GM18873 (cell line): Measurements from ENCODE around the gene HMCN2.
"Not testable (repeated sequence)": the region's sequence is repeated elsewhere in the genome, so short reads cannot be mapped to it uniquely, and the experiment has no call there.

Experiments used
- ATAC-seq: cut with Tn5 transposase; IDR thresholded peaks from one replicate; pipeline ENCODE4 v1.9.1; 2021; ENCODE audit warnings: mild to moderate bottlenecking, moderate library complexity, moderate number of reproducible peaks; ENCODE audit not compliant: unreplicated experiment, low FRiP score

HMCN2 gene

GRCh38 chr9:130263601-130264413 is 1.8 kb upstream of the HMCN2 start:
- ATAC-seq: no peak

DNA sequence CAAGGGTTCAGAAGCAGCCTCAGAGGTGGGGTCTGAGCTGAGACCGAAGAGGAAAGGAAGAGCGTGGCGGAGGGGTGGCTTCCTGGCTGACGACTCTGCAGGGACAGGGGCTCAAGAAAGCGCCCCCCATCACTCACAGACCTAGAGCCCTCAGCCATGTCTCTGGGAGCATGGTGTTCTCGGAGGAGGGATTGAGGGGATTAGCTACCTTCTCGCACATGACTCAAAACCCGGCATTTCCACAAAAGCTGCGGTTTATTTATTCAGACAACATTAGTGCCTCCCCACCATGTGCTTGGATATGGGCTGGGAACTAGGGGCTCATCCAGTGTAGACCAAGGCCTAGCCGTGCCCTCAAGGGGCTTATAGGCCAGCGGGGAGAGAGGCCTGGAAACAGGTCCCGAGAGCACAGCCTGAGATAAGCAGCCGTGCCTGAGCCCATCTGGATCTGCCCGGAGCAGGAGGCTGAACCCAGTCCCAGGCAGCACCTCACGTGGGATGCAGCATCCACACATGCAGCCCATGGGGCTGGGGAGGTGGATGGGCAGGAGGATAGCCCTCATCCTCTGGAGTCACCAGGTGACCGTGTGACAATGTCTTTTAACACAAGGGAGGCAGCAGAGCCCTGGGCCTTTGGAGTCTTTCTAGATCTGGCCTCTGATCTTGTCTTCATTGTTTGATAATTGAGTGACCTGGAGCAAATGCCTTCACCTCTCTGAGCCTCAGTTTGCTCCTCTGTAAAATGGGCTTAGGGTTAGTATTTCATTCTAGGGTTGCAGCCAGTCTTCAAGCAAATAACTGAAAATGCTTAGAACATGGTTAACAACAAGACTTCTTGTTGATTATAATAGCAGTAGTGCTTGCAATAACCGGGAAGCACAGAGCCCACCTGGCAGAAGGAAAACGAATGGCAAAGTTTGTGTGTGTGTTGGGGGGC is 878 bp upstream of the HMCN2 start:
- no peak for ATAC-seq

GRCh38 chr9:130266236-130267098 is 907 bp downstream of the HMCN2 start:
- ATAC-seq: no peak

GRCh38 chr9:130267930-130268329 is 2.4 kb downstream of the HMCN2 start:
- ATAC-seq: no peak

DNA sequence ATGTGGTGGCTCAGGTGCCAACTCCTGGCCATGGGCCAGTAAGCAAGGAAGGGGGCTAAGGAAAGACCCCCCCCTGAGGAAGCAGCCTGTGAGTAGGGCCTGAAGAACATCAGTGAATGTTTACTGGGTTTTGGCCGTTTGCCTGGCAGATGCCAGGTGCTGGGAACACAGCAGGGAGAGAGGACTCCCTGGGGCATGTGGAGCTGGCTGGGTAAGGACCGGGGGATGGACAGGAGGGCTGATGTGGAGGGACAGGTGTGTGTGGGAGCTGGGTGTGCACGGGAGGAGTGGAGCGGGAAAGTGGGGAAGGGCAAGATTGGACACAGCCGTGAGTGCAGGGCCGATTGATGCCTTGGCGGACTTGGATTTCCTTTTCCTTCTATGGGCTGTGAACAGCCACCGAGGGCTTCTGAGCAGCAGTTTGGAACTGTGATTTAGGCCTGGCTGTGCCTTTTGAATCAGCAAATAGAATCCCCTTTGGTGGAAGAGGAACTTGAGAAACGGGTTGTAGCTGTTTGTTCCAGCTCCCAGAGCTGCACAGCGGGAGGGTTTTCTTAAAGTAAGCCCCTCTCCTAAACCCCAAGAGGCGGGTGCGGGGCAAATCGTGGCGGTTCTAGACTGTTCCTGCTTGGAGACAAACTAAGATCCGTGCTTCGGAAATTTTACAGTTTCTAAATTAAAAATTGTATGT is 3.1 kb downstream of the HMCN2 start:
- no peak for ATAC-seq

DNA sequence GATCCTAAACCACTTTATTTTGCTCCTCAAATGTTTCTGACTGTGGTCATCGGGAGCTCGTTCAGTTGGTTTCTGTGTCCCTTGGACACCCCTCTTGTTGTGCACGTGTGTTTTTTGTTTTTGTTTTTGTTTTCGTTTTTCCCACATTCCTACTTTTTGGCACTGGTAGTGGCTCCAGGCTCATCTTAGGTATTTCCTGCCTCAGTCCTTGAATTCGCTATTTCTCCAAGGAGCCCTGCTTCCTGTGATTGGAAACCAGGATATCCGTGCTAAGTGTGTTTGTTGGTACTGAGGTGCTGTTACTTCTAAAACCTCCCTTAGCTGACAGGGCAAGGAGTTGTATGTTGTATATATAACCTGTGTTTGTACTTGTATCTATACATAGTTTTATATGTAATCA is 5.9 kb downstream of the HMCN2 start:
- ATAC-seq: no peak

DNA sequence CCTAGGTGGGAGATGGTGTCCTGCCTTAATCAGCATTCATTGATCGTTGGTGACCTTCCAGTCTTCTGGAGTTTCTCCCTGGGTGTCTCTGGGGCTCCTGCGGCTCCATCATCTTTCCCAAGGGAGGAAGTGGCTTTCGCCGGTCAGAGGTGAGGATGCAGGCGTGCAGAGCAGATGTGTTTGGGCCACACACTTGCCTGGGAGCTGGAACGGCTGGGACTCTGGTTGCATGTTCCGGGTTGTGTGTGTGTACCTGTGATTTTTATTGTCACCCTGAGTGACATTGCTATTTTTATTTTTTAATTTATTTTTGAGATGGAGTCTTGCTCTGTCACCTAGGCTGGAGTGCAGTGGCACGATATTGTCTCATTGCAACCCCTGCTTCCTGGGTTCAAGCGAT is 9.6 kb downstream of the HMCN2 start:
- ATAC-seq: no peak

DNA sequence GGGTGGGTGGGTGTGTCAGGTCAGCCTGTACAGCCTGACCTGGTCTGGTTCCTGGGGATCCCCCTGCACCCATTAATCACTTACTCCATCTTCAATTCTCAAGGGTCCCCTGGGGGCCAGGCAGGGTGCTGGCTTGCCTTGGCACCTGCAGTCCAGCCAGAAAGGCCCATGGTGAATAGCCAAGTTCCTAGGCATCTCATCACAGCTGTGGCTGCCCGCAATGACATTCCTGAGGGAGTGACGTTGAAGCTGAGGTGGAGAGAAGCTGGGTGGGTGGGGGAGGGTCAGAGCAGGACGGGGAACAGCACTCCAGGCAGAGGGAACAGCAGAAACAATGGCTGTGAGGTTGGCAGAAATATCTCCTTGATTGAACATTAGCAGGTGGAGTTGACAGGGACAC is 10.6 kb downstream of the HMCN2 start:
- no peak for ATAC-seq

DNA sequence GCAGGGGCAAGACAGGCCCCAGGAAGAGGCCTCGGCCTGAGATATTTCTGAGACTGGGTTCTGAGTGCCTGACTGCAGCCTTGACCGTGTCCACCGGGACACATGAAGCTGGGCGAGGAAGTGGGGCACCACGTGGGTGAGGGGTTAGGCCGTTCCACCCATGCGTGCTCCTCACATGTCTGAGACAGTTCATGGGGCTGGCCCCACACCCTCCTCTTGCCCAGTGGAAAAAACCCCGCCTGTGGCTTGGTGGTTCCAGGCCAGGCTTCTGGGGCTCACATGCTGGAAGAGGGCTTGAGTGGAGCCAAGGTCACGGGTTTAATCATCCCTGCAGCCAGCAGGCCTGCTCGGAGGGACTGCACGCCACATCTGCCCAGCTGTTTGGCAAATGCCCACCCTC is 11.4 kb downstream of the HMCN2 start:
- no peak for ATAC-seq

- ATAC-seq: not testable (repeated sequence)
Measured at GRCh38 chr9:130277525-130277924, 12.0 kb downstream of the HMCN2 start.

DNA sequence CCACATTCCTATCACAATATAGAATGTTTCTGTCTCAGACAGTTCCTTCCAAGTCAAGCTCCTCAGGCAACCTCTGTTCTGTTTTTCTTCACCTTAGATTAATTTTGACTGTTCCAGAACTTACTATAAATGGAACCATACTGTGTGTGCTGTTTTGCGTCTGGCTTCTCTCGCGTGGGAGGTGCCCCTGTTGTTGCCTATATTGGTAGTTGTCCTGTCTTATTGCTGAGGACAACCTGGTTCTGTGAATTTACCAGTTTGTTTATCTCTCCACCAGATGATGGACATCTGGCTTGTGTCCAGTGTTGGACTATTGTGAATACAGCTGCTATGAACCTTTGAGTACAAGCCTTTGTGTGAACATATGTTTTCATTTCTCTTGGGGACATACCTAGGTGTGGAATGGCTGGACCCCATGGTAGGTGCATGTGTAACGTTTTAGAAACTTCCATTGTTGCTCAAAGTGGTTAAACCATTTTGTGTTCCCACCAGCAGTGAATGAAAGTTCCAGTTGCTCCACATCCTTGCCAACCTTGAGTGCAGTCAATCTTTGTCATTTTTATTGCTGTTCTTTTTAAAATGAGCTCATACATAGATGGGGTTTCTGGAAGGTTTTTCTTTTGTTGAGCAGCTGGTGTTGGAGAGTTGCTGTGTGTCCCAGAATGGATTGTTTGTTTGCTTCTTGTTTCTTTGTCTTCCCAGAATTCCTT is 18.1 kb downstream of the HMCN2 start:
- ATAC-seq: no peak

DNA sequence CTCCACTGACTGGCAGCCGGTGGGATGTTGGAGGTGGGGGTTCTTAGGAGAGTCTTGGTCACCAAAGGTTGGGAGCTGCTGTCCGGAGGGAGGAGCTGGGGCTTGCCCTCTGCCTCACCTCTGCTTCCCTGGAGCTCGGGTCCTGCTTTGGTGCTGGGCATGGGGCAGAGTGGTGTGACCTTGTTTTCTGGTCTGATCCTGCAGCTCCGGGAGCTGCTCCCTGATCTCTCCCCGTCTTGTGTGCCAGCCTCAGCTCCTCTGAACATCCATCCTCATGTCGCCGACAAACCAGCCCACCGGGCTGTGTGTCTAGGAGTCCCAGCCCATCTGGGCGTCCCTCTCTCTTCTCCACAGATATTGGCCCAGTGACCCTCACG is 18.7 kb downstream of the HMCN2 start:
- ATAC-seq: no peak

- ATAC-seq: no peak
Measured at GRCh38 chr9:130284690-130285089, 19.1 kb downstream of the HMCN2 start.

- ATAC-seq: no peak
Measured at GRCh38 chr9:130285271-130285670, 19.7 kb downstream of the HMCN2 start.

GRCh38 chr9:130286072-130286770 is 20.7 kb downstream of the HMCN2 start:
- ATAC-seq: no peak

GRCh38 chr9:130286781-130287428 is 21.3 kb downstream of the HMCN2 start:
- ATAC-seq: no peak

GRCh38 chr9:130287736-130288135 is 22.2 kb downstream of the HMCN2 start:
- no peak for ATAC-seq

GRCh38 chr9:130288393-130288792 is 22.8 kb downstream of the HMCN2 start:
- ATAC-seq: no peak
